NCI-H526 treated with DMSO at 0.1 percent for 48 hours (cell line): ENCODE data around the gene PRKCH.
"Not testable (repeated sequence)": the region's sequence is repeated elsewhere in the genome, so short reads cannot be mapped to it uniquely, and the experiment has no call there.

ENCODE experiments used
- DNase-seq: peaks from one replicate; lab custom pipeline; 2025; lab: John Stamatoyannopoulos, UW

The PRKCH gene

DNA sequence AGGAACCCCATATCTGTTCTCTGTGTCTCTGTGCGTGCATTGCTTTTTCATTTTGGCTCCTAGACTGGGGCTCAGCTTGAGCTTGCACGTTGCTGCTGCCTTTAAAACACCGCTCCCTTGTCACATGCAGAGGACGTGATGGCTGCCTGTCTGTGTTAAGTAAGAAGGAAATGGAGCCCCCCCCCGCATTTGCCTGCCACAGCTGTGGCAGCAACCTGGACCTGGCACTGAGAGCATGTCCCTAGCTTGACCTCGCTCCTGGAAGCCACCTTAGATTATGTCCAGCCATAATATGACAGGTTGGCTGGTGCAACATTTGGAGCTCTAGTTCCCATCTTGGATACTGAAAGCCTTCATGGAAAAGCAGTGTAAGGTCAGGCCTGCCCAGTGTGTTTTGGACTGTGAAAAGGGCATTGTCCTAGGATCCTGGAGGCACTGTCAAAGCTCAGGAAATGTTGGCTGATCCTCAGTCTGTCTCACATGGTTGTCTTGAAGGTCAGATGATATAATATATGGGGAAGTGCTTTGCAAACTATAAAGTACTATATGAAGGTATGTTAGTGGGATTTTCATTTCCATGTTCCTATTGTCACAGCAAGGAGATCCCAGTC lies 73.8 kb downstream of the PRKCH start:
- no peak for DNase-seq

DNA sequence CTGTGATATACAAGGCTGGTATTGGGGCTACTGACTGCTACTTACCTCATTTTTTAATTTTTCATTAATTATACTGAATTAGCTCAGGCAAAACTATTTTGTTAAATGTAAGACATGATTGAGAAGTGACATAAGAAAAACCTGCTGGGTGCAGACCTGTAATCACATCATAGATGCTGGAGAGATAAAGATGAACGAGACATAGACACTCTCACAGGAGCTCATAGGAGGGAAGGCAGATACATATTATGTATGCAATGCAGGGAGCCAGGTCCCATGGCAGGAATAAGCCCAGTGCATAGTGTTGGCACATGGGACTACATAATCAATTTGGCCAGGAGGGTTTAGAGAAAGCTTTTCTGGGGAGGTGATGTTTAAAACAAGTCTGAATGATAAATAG lies 74.9 kb downstream of the PRKCH start:
- DNase-seq = no peak

GRCh38 chr14:61396694-61397093 lies 75.3 kb downstream of the PRKCH start:
- no peak for DNase-seq

DNA sequence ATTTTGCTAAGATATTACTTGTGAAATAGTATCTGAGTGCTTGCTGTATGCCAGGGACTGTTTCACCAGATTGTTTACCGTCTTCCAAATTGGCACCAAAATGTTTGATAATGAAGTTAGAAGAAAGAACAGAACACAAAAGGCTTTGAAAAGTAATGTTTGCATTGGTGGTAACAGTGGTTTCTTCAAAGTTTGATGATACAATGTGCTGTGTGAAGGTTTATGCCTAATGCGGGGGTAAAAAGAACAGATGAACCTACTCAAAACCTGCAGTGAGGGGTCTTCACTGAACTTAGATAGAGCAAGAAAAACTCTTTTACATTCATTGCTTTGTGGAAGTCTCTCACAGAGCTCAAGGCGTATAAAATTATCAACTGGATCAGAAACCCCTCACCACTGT lies 76.2 kb downstream of the PRKCH start:
- no peak for DNase-seq

GRCh38 chr14:61398221-61398620 lies 76.8 kb downstream of the PRKCH start:
- DNase-seq = no peak

- no peak for DNase-seq
These were observed 78.0 kb downstream of the PRKCH start for GRCh38 chr14:61399365-61399764.

DNA sequence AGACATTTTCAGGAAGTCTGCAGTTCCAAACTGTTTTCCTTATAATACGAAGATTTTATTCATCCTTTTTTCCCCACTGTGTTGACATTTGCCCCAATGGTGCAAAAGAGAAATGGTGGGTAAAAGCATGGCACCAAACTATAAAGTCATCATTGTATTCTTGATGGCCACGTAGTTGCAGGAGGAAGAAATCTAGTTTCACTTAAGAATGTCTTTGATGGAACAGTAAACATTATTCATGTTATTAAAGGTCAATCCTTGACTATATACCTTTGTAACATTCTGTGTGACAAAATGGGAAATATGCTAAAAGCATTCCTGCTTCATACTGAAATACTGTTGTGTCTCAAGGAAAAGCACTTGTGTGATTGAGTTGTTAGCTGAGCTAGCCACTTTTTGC lies 80.1 kb downstream of the PRKCH start:
- no peak for DNase-seq

- DNase-seq = no peak
These were observed 82.0 kb downstream of the PRKCH start for GRCh38 chr14:61403411-61403810.

DNA sequence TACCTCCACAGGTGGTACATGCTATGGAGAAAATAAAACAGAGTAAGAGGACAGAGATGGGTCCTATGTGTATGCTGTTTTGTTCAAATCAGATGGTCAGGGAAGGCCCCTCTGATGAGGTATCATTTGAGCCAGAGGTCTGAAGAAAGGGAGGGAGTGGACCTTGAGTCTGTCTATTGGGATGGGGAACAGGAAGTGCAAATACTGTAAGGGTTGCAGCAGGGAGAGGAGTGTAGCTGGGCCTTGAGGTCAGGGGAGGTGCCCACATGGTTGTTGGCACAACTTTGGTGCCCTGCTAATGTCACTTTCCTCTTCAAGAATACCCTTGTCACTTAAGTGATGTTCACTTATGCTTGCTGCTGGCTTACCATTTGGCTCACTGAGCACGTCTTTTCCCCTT lies 83.3 kb downstream of the PRKCH start:
- no peak for DNase-seq

DNA sequence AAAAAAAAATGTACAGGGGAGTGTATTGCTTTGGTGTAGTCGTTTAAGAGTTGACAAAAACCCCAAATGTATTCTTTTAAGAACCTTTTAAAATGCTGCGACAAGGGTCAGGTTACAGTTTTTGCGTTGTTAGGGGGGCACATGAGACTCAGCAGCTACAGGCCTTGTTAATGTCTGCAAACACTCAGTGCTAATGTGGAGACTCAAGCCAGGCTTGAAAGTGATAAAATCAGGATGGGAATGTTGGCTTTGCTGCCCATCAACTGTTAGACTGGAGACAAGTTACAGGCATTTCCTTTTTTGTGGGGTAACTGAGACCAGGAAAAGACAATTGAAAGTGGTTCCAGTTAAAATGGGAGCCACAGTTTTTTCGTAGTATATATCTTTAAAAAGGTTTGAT lies 84.8 kb downstream of the PRKCH start:
- DNase-seq = no peak

- DNase-seq = no peak
These were observed 85.3 kb downstream of the PRKCH start for GRCh38 chr14:61406675-61407074.

DNA sequence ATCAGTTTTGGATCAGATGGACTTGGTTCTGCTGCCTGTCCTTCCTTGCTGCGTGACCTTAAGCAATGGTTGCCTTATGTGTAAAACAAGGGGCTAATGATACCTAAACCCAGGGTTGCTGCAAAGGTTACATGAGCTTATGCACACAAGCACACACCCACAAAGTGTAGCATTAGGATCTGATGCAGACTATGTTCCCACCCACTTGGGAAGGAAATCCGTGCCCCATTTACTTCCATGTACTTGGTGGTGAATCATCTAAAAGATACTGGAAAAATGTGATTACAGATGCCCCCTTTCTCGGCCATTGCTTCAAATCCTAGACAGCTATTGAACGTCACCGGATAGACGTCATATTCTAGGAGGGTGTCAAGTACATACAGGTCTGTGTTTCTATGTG lies 87.1 kb downstream of the PRKCH start:
- no peak for DNase-seq

DNA sequence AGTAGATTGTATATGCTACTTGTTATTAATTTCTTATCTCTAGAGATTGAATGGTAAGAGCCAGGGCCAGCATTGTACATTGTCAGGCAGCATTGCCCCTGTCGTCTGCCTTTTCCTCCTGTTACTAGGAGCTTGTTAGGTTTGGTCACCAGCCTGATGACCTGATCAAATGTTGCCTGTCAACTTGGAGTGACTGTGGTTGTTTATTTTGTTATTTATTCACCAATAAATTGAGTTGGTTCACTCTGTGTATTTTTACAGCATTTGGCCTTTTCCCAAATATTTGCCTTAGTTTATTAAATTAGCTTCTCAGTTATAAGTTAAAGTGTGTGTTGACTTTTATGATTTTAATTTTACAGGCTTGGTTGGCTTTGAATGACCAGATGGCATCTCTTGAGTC lies 88.4 kb downstream of the PRKCH start:
- no peak for DNase-seq

GRCh38 chr14:61415934-61416333 lies 94.6 kb downstream of the PRKCH start:
- not testable (repeated sequence) for DNase-seq

DNA sequence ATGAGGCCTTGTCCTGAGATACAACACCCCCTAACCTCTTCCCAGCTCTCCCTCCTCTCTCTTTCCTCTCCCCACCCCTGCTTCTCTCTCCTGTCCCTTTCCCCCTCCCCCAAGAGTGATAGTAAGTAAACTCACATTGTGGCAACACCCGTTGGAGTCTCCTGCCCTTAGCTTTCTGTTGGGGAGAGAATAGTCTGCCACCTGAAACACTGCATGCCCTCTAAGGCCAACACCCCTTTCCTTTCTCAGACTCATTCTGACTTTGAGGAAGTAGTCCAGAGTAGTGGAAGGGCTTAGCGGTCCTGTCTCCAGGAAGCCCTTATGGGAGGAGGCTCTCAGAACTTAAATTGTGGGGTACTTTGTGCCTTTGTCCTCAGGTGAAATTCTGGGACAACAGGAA lies 95.2 kb downstream of the PRKCH start:
- DNase-seq = no peak

- DNase-seq = no peak
These were observed 95.8 kb downstream of the PRKCH start for GRCh38 chr14:61417141-61417540.

DNA sequence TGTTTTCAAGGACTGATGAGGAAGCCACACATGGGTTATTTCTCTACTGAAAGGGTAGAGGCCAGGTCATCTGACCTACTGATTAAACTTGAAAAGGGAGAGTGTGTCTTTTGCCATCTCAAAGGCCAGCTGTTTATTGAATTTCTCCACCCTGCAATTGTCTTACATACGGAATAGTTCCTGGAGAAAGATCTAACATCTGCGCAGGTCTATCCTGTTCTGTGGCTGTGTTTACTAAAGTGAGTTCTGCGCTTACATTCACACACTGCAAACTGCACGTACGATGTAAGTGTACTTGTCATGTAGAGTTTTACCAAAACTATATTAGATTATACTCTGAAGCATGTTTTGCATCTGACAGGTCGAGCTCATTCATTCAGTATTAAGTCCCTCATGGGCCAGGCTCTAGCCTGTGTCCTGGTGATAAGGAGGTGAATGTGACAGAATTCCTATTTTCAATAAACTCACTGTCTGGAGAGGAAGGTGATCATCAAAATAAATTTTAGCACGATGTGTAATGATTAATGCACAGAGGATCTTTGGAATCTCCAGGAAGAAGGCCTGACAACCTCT lies 96.6 kb downstream of the PRKCH start:
- DNase-seq = no peak

DNA sequence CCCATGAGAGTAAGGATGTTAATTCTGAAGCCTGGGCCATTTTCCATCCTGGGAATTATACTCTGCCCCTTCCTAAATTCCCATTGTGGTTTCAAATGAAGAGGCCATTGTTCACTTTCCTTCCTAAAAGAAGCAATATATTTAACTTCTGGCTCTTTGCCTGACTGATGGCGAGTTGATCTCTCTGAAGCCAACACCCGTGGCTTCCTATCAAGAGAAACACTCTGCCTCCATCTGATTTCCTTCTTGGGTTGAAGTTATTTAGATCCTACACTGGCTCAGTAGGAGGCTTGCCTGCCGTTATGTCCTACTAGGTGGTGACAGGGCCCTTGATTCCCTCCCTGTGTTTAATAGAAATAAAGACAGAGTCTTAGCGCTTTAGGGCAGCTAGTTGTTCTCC lies 97.4 kb downstream of the PRKCH start:
- no peak for DNase-seq

GRCh38 chr14:61419201-61419600 lies 97.8 kb downstream of the PRKCH start:
- DNase-seq = no peak

GRCh38 chr14:61420326-61420725 lies 98.9 kb downstream of the PRKCH start:
- DNase-seq = no peak

DNA sequence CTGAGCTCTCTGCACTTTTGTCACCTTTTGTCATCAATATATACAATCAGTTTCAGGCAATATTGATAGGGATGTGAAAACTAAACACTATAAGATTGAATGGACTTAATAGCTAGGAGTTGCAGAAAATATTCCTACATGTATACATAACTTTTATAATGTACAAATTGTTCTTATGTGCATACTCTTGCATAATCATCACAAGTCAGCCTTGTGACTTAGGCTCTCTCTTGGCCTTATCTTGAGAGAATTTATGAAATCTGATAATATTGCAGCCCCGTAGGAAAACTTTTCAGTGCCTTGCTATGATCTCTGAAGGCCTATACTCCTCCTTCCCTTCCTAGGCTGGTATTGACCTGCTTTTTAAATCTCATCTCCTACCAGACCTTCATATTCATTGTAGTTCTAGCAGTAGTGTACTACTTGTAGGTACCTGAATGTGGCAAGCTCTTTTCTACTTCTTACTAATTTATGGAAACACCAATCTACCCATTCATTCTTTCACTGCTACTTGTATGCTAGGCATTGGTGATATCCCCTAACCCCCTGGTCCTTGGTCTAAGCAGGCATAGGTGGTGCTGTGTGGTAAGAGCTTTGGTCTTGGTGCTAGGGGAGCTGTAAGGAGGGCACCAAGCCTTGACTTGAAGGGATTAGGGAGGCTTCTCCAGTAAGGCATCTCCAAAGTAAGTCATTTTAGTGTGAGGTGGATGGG lies 100.0 kb downstream of the PRKCH start:
- no peak for DNase-seq

DNA sequence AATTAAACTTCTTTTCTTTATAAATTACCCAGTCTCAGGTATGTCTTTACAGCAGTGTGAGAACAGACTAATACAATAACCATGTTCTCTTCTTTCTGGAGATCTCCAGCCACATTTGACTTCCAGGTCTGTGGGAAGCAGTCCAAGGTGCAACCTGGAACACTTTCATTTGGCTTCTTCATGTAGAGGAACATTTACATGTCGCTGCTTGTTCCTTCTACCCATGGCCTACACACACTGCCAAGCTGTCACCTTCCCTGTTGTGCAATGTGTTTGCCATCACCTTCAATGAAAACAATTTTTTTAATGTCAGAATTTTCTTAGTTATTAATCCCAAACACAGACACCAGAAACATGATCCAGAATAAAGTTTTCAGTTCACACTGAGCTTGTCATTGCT lies 104.7 kb downstream of the PRKCH start:
- DNase-seq = no peak

- DNase-seq = no peak
These were observed 106.9 kb downstream of the PRKCH start for GRCh38 chr14:61428261-61428660.

- no peak for DNase-seq
These were observed 107.9 kb downstream of the PRKCH start for GRCh38 chr14:61429316-61429715.
